Fibroblast of the aortic adventitia (primary cell): ENCODE data around the gene TIRAP. TPM values are rescaled to one million over a fixed set of nuclear protein-coding genes. Genes with fewer than 3 reads are reported as not detected.

Experiments used
- DNase-seq: peaks from one replicate; pipeline ENCODE4 v3.0.0-alpha.2; 2010; ENCODE audit warnings: low read depth
- H3K4me3 ChIP-seq: 2 replicates; pipeline ENCODE4 v1.5.1; 2011; ENCODE audit warnings: low read depth, mild to moderate bottlenecking, control low read depth, low read length, moderate library complexity
- total RNA-seq: library from RNA; depleted of rRNA; stranded (reverse); fragments of >200 nt; gene quantifications from 2 replicates; pipeline ENCODE4 v1.2.3, GENCODE V29; 2012; ENCODE audit warnings: low replicate concordance
- TF ChIP-seq, protein P1 (sequence below): IDR thresholded peaks from 2 replicates; pipeline ENCODE4 v1.5.1; 2011; ENCODE audit warnings: mild to moderate bottlenecking, low read length, control low read depth, inconsistent platforms; ENCODE audit not compliant: insufficient read depth

TIRAP gene
- total RNA-seq, 1 donor: 5.8 TPM

- DNase-seq: peak; percentile 95
- TF ChIP-seq, protein P1, sequence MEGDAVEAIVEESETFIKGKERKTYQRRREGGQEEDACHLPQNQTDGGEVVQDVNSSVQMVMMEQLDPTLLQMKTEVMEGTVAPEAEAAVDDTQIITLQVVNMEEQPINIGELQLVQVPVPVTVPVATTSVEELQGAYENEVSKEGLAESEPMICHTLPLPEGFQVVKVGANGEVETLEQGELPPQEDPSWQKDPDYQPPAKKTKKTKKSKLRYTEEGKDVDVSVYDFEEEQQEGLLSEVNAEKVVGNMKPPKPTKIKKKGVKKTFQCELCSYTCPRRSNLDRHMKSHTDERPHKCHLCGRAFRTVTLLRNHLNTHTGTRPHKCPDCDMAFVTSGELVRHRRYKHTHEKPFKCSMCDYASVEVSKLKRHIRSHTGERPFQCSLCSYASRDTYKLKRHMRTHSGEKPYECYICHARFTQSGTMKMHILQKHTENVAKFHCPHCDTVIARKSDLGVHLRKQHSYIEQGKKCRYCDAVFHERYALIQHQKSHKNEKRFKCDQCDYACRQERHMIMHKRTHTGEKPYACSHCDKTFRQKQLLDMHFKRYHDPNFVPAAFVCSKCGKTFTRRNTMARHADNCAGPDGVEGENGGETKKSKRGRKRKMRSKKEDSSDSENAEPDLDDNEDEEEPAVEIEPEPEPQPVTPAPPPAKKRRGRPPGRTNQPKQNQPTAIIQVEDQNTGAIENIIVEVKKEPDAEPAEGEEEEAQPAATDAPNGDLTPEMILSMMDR: no peak
- peak overlapping the region; percentile 55 for H3K4me3 ChIP-seq
These were observed 35.9 kb downstream of the TIRAP start for GRCh38 chr11:126318574-126319373.

- TF ChIP-seq, protein P1: no peak
- no peak overlapping the region for H3K4me3 ChIP-seq
- DNase-seq: no peak
These were observed 36.5 kb downstream of the TIRAP start for GRCh38 chr11:126319374-126319740.

- no peak overlapping the region for H3K4me3 ChIP-seq
- DNase-seq: no peak
- TF ChIP-seq, protein P1: no peak
These were observed 40.1 kb downstream of the TIRAP start for GRCh38 chr11:126322996-126323395.

GRCh38 chr11:126327281-126328000, 44.5 kb downstream of the TIRAP start:
- TF ChIP-seq, protein P1: no peak
- no peak overlapping the region for H3K4me3 ChIP-seq
- no peak for DNase-seq

- no peak for DNase-seq
- no peak overlapping the region for H3K4me3 ChIP-seq
- TF ChIP-seq, protein P1: no peak
These were observed 45.1 kb downstream of the TIRAP start for GRCh38 chr11:126328001-126328390.

DNA sequence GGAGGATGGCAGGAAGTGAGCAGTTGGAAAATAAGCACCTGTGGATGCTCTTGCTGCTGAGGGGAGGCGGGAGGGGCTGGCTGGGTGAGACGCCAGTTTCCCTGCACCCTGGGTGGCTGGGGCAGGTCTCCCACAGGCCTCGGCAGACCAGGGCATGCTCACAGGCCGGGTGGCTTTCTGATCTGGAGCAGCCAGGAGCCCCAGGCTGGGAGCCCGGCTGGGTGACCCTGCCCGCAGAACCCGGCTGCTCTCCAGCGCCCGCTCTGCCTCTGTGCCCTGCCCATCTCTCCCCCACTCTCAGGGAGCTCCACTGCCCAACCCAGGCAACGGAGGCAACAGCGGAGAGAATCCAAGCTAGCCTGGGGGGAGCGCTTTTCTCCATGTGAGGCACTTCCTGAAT, 45.6 kb downstream of the TIRAP start:
- no peak for DNase-seq
- H3K4me3 ChIP-seq: no peak overlapping the region
- TF ChIP-seq, protein P1: no peak
